HG02884 (cell line): ENCODE data around the gene AP3B2.
"Not testable (repeated sequence)": the region's sequence is repeated elsewhere in the genome, so short reads cannot be mapped to it uniquely, and the experiment has no call there.

Experiments
- ATAC-seq: cut with Tn5 transposase; IDR thresholded peaks from one replicate; pipeline ENCODE4 v1.9.1; 2021; ENCODE audit warnings: mild to moderate bottlenecking, moderate library complexity; ENCODE audit not compliant: unreplicated experiment

The AP3B2 gene

GRCh38 chr15:82650046-82650670 is 59.5 kb downstream of the AP3B2 start:
- no peak for ATAC-seq

DNA sequence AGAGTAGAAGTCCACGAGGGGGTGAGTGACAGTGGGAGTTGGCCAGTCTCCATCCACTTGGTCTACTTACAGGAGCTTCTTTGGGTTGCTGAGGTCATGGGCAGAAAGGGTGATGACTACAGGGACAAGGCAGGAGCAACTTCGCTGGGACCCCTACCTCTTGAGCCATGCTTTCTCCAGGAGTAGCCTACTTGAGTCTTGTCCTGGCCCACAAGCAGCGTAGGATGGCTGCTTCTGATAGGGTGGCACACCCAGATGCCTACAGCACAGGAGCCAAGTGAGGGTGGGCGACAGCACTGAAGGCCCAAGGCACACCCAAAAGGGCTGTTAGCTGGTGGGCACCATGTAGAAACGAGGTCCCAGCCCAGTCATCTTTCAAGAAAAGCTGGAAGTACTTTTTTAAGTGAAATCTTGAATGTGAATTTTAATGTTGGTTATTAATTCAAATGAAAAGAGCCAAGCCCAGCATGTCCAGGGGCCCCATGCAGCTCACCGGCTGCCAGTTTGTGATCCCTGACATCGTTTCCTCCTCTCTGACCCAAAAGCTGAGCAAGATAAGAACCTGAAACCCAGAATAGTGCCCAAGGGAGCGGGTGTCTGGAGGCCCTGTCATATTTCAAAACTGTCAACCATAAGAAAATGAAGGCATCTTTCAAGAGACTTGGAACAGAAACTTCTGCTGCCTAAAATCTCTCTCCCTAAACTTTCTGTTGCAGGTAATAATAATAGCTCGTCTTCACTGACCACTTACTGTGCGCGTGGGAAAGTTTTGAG is 60.3 kb downstream of the AP3B2 start:
- no peak for ATAC-seq

- ATAC-seq, result no peak
Observed at GRCh38 chr15:82648257-82649103, 61.2 kb downstream of the AP3B2 start.

DNA sequence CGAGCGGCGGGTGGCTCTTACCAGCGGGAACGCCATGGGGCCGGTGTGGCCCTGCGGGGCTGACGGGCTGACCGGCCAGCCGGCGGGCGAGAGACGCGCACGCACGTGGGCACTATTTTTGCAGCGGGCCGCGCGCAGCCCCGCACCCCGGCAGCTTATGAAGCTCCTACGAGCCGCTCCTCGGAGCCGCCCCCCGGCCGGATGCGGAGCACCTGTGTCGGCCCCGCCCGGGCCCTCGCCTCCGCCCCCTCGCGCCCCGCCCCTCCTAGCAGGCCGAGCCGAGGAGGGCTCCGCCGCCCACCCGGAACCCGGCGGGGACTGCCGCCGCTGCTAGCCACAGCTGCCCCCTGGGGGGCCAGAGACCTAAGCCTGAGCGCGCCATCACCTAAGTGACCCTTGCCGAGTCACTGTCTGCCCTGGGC is 61.8 kb downstream of the AP3B2 start:
- ATAC-seq, result no peak

GRCh38 chr15:82647045-82647834 is 62.4 kb downstream of the AP3B2 start, which contains the start of gene CPEB1:
CPEB1 (minus strand) TSS chr15:82647363; CDS start chr15:82628459, 18,904 bp downstream.
- no peak for ATAC-seq

- ATAC-seq, result no peak
Observed at GRCh38 chr15:82646250-82647044, 63.2 kb downstream of the AP3B2 start.

DNA sequence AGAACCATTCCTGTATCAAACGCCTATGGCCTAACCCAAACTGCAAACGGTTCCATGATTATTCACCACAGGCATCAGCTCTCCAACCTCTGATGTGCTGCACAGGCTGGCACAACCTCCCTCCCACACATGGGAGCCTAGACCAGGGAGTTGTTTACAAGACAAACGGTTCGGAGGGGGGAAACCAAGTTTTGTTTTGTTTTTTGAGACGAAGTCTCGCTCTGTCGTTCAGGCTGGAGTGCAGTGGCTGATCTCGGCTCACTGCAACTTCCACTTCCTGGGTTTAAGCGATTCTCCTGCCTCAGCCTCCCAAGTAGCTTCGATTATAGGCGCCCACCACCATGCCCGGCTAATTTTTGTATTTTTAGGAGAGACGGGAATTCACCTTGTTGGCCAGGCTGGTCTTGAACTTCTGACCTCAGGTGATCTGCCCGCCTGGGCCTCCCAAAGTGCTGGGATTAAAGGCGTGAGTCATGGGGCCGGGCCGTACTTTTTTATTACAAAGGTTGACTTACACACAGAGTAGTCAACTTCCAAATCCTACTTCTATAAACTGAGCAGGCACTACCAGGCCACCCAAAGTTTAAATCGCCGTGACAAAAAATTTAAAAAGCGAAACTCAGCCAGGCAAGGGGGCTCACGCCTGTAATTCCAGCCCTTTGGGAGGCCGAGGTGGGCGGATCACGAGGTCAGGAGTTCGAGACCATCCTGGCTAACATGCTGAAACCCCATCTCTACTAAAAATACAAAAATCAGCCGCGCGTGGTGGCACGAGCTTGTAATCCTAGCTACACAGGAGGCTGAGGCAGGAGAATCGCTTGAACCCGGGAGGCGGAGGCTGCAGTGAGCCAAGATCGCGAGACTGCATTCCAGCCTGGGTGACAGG is 64.5 kb downstream of the AP3B2 start:
- ATAC-seq, result not testable (repeated sequence)

DNA sequence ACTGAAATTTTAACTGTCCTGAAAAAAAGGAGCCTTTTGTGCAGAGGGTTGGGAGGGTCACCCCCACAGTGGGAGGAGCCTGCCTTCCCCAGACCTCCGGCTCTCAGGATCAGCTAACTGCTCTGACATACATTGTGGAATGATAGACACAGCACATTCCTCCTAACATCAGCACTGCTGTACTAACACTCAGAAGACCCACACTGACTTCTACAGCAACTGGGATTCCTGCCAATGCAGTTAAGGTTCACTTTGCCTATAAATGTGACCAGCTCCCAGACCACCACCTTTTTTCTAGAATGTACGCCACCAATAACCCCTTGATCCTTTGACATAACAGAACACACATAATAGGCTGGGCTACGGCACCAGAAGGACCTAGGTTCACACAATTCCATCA is 65.7 kb downstream of the AP3B2 start:
- ATAC-seq, result no peak

DNA sequence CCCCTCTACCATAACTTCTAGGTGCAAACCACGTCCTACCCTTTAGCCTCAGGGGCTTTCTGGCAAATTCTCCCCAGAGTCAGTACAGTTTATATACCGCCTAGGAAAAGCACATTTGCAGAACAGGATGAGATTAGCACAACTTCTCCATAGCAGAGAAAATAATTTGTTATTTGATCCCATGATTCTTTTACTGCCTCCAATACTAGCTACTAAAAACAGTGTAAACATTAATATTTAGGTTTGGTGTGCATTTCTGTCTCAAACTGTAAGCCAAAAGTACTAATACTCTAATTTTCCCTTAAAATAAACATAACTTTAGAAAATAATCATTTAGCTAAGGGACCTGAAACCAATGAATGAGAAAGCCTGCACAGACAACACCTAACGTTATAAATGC is 67.0 kb downstream of the AP3B2 start:
- no peak for ATAC-seq

GRCh38 chr15:82641129-82641798 is 68.4 kb downstream of the AP3B2 start:
- no peak for ATAC-seq

GRCh38 chr15:82640672-82641071 is 69.0 kb downstream of the AP3B2 start:
- ATAC-seq, result no peak

DNA sequence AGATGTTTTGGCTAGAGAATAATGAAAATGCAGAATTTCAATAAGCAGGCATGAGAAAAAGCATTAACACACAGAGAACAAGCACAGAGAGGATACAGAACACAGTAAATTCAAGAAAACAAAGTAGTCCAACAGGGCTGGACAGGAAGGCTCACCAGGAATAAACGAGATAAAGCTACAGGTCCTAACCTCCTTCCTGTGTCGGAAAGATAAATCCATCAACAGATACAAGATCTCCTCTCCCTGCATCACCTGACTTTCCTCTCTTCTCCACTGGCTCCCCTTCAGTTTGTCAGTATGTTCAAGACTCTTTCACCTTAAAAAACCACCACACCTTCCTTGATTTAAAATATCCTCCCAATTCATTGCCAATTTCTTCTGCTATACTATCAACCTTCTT is 73.9 kb downstream of the AP3B2 start:
- no peak for ATAC-seq

- ATAC-seq, result no peak
Observed at GRCh38 chr15:82630033-82630432, 79.6 kb downstream of the AP3B2 start.

DNA sequence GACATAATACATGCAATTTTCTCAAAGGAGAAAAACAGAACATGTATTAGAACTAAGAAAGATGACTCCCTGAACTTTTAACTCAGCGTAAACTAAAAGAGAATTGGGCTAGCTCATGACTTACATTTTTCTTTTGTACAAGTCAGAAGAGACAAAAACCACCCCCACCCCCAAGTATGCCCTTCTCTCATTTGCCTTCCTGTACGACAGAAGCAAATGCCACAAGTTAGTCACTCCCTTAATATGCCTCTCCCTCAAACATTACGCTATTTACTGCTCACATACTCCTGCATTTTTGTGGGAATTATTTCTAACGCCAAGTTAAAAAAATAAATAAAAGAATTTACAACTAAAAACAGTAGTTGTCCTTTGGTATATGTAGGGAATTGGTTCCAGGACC is 84.5 kb downstream of the AP3B2 start:
- no peak for ATAC-seq

DNA sequence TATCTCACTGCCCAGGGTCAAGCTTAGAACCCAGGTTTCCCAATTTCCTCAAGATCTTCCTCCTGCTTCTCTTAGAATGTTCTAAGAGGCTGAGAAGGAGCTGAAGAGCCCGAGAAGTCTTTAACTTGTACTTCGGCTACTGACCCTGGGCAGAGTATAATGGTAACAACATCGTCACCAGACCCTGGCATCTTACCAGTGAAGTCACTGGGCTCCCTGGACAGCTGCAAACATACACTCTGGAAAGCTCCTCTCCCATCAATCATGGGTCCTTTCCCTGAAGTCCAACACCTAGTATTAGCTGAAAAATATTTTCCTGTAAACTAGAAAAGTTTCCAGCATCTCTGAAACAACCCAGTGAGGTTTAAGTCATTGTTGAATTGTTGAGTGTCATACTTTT is 85.2 kb downstream of the AP3B2 start:
- no peak for ATAC-seq

- ATAC-seq, result no peak
Observed at GRCh38 chr15:82624008-82624407, 85.7 kb downstream of the AP3B2 start.

- ATAC-seq, result no peak
Observed at GRCh38 chr15:82621970-82622369, 87.7 kb downstream of the AP3B2 start.

DNA sequence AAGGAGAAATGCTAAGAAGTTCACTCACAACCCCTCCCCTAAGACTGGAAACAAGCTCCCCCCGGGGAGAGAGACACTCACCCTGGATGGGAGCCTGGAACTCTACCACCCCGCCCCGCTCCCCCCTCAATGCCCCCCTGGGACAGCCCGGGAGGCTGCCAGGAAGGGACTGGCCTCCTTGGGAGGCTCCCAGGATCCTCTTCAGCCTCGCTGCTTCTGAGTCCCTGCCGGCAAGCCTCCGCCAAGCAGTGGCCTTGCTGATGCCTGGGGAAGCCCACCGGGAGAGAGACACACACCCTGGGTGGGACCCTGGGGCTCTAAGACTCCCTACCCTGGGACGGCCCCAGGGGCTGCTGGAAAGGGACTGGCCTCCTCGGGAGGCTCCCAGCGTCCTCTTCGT is 95.9 kb downstream of the AP3B2 start:
- ATAC-seq, result no peak
